ENCODE results near the gene ACSF3.

- TF ChIP-seq POLR2A (IDR thresholded peaks at IDR 0.05) (no peak), CTCF (IDR thresholded peaks at IDR 0.05 in 4 of 5, conservative IDR thresholded peaks at IDR 0.05 in 1 of 5) (no peak)
Observed at GRCh38 chr16:89144681-89145080, 51.0 kb downstream of the ACSF3 start.

Data from gastrocnemius medialis (tissue), 4 donors.